ENCODE results near the gene CDHR2.

Gene CDHR2

GRCh38 chr5:176548967-176549444, at the start of gene CDHR2:
Gene CDHR2 (plus strand): TSS chr5:176549342. CDS start chr5:176565353, 16,011 bp downstream.
- no peak for DNase-seq

GRCh38 chr5:176500511-176500910, 48.6 kb upstream of the CDHR2 start:
- DNase-seq, result no peak

GRCh38 chr5:176501333-176501732, 47.8 kb upstream of the CDHR2 start:
- DNase-seq, result no peak

- DNase-seq, result no peak
Observed at GRCh38 chr5:176503496-176503895, 45.6 kb upstream of the CDHR2 start.

- DNase-seq, result no peak
Observed at GRCh38 chr5:176507911-176508310, 41.2 kb upstream of the CDHR2 start.

- DNase-seq, result no peak
Observed at GRCh38 chr5:176508603-176509002, 40.5 kb upstream of the CDHR2 start.

- DNase-seq, result no peak
Observed at GRCh38 chr5:176513788-176514187, 35.4 kb upstream of the CDHR2 start.

- no peak for DNase-seq
Observed at GRCh38 chr5:176514244-176514950, 34.7 kb upstream of the CDHR2 start.

GRCh38 chr5:176515396-176515795, 33.7 kb upstream of the CDHR2 start:
- DNase-seq, result no peak

- DNase-seq, result no peak
Observed at GRCh38 chr5:176517053-176517661, 32.0 kb upstream of the CDHR2 start.

- no peak for DNase-seq
Observed at GRCh38 chr5:176519810-176520720, 29.1 kb upstream of the CDHR2 start.

GRCh38 chr5:176521286-176521685, 27.9 kb upstream of the CDHR2 start:
- no peak for DNase-seq

GRCh38 chr5:176521699-176522263, 27.4 kb upstream of the CDHR2 start:
- DNase-seq, result no peak

GRCh38 chr5:176524138-176524537, 25.0 kb upstream of the CDHR2 start:
- no peak for DNase-seq

- DNase-seq, result no peak
Observed at GRCh38 chr5:176524987-176525386, 24.2 kb upstream of the CDHR2 start.

GRCh38 chr5:176525677-176526076, 23.5 kb upstream of the CDHR2 start:
- no peak for DNase-seq

GRCh38 chr5:176526462-176526861, 22.7 kb upstream of the CDHR2 start:
- no peak for DNase-seq

GRCh38 chr5:176527246-176528222, 21.6 kb upstream of the CDHR2 start:
- DNase-seq, result no peak

- no peak for DNase-seq
Observed at GRCh38 chr5:176528301-176528700, 20.8 kb upstream of the CDHR2 start.

GRCh38 chr5:176528761-176529115, 20.4 kb upstream of the CDHR2 start:
- DNase-seq, result no peak

- no peak for DNase-seq
Observed at GRCh38 chr5:176529116-176529740, 19.9 kb upstream of the CDHR2 start.

- no peak for DNase-seq
Observed at GRCh38 chr5:176529741-176530141, 19.4 kb upstream of the CDHR2 start.

Measured in activated T-cell treated with anti-CD3 and anti-CD28 coated beads for 4 hours (primary cell).